OCI-LY3 (cell line): ENCODE results near the gene C6orf15.
A peak's percentile ranks its signal among the peaks of the same experiment; 100 is the strongest.
"Not testable (repeated sequence)": the region's sequence is repeated elsewhere in the genome, so short reads cannot be mapped to it uniquely, and the experiment has no call there.

Experiments
- H2AFZ ChIP-seq: fragments of 200-600, 300-600 bp; shearing (Covaris generic); 2 replicates; pipeline ENCODE4 v1.6.0; 2014; ENCODE audit warnings: antibody characterized with exemption, low read depth, low read length
- H3K27ac ChIP-seq: fragments of 200-600, 300-600 bp; sonication (generic); 2 replicates; pipeline ENCODE4 v1.5.1; 2014; ENCODE audit warnings: mild to moderate bottlenecking, low read length, moderate library complexity, mixed read lengths
- H3K27me3 ChIP-seq: fragments of 200-600, 300-600 bp; sonication (generic); 2 replicates; pipeline ENCODE4 v1.6.1; 2014; ENCODE audit warnings: low read depth, low read length, mixed read lengths
- H3K36me3 ChIP-seq: fragments of 200-600, 300-600 bp; sonication (generic); replicated peaks from 2 replicates; pipeline ENCODE3; 2014; ENCODE audit warnings: low read depth, low read length, mixed read lengths
- H3K4me1 ChIP-seq: fragments of 300-600, 200-600 bp; sonication (generic); 2 replicates; pipeline ENCODE4 v1.6.1; 2014; ENCODE audit warnings: low read length, mixed read lengths
- H3K4me2 ChIP-seq: fragments of 200-600, 300-600 bp; sonication (generic); 2 replicates; pipeline ENCODE4 v1.6.1; 2014; ENCODE audit warnings: low read length, mixed read lengths
- H3K4me3 ChIP-seq: fragments of 300-600, 200-600 bp; sonication (generic); 2 replicates; pipeline ENCODE4 v1.5.1; 2014; ENCODE audit warnings: antibody characterized with exemption, mild to moderate bottlenecking, low read length, moderate library complexity
- H3K79me2 ChIP-seq: fragments of 300-600, 200-600 bp; shearing (Covaris generic); 2 replicates; pipeline ENCODE4 v1.6.1; 2014; ENCODE audit warnings: mild to moderate bottlenecking, low read length, mixed read lengths
- H3K9ac ChIP-seq: fragments of 300-600, 200-600 bp; shearing (Covaris generic); 2 replicates; pipeline ENCODE4 v1.6.0; 2014; ENCODE audit warnings: mild to moderate bottlenecking, low read length, moderate library complexity
- H3K9me3 ChIP-seq: fragments of 200-600, 300-600 bp; shearing (Covaris generic); 2 replicates; pipeline ENCODE4 v1.6.1; 2014; ENCODE audit warnings: low read length, mixed read lengths; ENCODE audit not compliant: insufficient read depth
- H4K20me1 ChIP-seq: fragments of 200-600, 300-600 bp; sonication (generic); 2 replicates; pipeline ENCODE4 v1.6.1; 2016; ENCODE audit warnings: low read length, mixed read lengths; ENCODE audit not compliant: insufficient read depth
- CTCF ChIP-seq: fragments of 200-600, 300-600 bp; sonication (generic); IDR thresholded peaks from 2 replicates; pipeline ENCODE4 v1.5.1; 2014; ENCODE audit warnings: antibody characterized with exemption, low read length, low read depth
- EZH2phosphoT487 ChIP-seq: fragments of 200-600 bp; shearing (Covaris generic); IDR thresholded peaks from 2 replicates; pipeline ENCODE4 v1.6.1; 2018; ENCODE audit warnings: antibody characterized with exemption, mixed run types, low read depth

C6orf15 gene

GRCh38 chr6:31074401-31074800, 38.0 kb downstream of the C6orf15 start:
- Histone ChIP-seq H2AFZ (no peak overlapping the region), H3K27me3 (no peaks in the 10 kb centered on the region), H3K79me2 (no peaks in the 10 kb centered on the region), H3K4me1 (peaks cover 7% of the 10 kb centered on the region), H3K4me2 (no peak overlapping the region), H3K9ac (no peak overlapping the region), H3K4me3 (no peak overlapping the region), H4K20me1 (no peaks in the 10 kb centered on the region), H3K27ac (no peak overlapping the region), H3K9me3 (no peaks in the 10 kb centered on the region), H3K36me3 (no peaks in the 10 kb centered on the region)
- TF ChIP-seq CTCF = no peak
- TF ChIP-seq EZH2phosphoT487 = no peak

GRCh38 chr6:31070711-31071197, 41.6 kb downstream of the C6orf15 start:
- Histone ChIP-seq H3K27ac (no peak overlapping the region), H4K20me1 (no peaks in the 10 kb centered on the region), H3K79me2 (no peaks in the 10 kb centered on the region), H3K4me3 (no peak overlapping the region), H3K4me2 (peak overlapping the region; percentile 20; the same call in 1 of the 2 replicates), H3K4me1 (peaks cover 7% of the 10 kb centered on the region), H3K9me3 (no peaks in the 10 kb centered on the region), H3K36me3 (no peaks in the 10 kb centered on the region), H2AFZ (no peak overlapping the region), H3K27me3 (no peaks in the 10 kb centered on the region), H3K9ac (no peak overlapping the region)
- TF ChIP-seq EZH2phosphoT487 (no peak), CTCF (peak; percentile 53)

GRCh38 chr6:31068669-31069340, 43.6 kb downstream of the C6orf15 start:
- Histone ChIP-seq H3K27ac (no peak overlapping the region), H2AFZ (no peak overlapping the region)
- peak; percentile 74 for TF ChIP-seq CTCF
- no peak for TF ChIP-seq EZH2phosphoT487

GRCh38 chr6:31067891-31068668, 44.3 kb downstream of the C6orf15 start:
- not testable (repeated sequence) for H3K27ac ChIP-seq, H2AFZ ChIP-seq, H3K4me3 ChIP-seq, H3K4me2 ChIP-seq, H3K79me2 ChIP-seq, H3K36me3 ChIP-seq, H4K20me1 ChIP-seq, H3K9me3 ChIP-seq, H3K9ac ChIP-seq, H3K4me1 ChIP-seq, H3K27me3 ChIP-seq

More at GRCh38 chr6:31068669-31069340, 43.6 kb downstream of the C6orf15 start:
- peaks cover 7% of the 10 kb centered on the region for H3K4me1 ChIP-seq
- H3K27me3 ChIP-seq = no peaks in the 10 kb centered on the region
- no peak overlapping the region for H3K4me3 ChIP-seq
- H3K9me3 ChIP-seq = no peaks in the 10 kb centered on the region
- H3K79me2 ChIP-seq = no peaks in the 10 kb centered on the region
- no peak overlapping the region for H3K9ac ChIP-seq
- no peaks in the 10 kb centered on the region for H4K20me1 ChIP-seq
- H3K4me2 ChIP-seq = no peak overlapping the region
- H3K36me3 ChIP-seq = no peaks in the 10 kb centered on the region

- not testable (repeated sequence) for H3K4me1 ChIP-seq, H3K4me3 ChIP-seq
These were observed 45.3 kb downstream of the C6orf15 start for GRCh38 chr6:31067028-31067427.

More at GRCh38 chr6:31067028-31067427, 45.3 kb downstream of the C6orf15 start:
- H2AFZ ChIP-seq, H3K27ac ChIP-seq, H3K9me3 ChIP-seq, H3K36me3 ChIP-seq, H3K79me2 ChIP-seq, H4K20me1 ChIP-seq, H3K27me3 ChIP-seq, H3K4me2 ChIP-seq, H3K9ac ChIP-seq: not testable (repeated sequence)
